ENCODE data around the gene TMEM106B.

TMEM106B gene

GRCh38 chr7:12229046-12229445 is 18.0 kb downstream of the TMEM106B start:
- no peak for DNase-seq

DNA sequence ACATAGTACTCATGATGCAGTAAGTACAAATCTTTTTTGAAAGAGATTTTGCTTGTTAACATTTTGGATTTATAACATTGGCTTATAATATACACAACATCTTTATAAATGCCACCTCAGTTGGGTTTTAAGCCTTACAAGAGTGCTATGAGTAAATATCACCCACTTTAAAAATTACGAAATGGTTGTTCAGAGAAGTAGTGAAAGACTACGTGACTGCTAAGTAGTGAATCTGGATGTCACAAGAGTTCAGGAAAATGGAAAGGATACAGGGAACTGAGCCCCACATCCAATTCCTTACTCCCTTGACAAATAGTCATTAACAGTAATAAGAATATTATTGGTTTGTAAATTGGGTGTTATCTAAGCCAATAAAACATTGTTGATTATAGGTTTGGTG is 20.0 kb downstream of the TMEM106B start:
- no peak for DNase-seq

DNA sequence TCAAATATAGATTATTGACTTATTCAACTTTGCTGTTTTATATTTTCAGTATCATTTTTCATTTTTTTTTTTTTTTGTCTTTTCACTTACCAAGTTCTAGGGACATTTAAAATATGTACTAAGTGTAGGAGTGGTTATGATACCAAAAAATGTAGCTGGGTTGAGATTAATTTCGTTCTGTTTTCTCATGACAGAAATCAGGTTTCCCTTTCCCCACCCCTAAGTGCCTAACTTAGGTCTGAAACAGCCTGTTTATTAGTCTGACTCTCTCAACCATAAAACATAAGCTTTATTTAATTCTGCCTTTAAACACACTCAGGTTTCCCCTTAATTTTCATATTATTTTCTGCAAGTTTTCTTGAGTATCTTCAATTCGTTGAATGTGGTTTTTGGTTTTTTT is 22.1 kb downstream of the TMEM106B start:
- no peak for DNase-seq

GRCh38 chr7:12234334-12234865 is 23.3 kb downstream of the TMEM106B start:
- no peak for DNase-seq

- DNase-seq: no peak
Observed at GRCh38 chr7:12235970-12236369, 24.9 kb downstream of the TMEM106B start.

GRCh38 chr7:12237007-12237406 is 25.9 kb downstream of the TMEM106B start:
- no peak for DNase-seq

GRCh38 chr7:12239806-12240205 is 28.7 kb downstream of the TMEM106B start:
- no peak for DNase-seq

GRCh38 chr7:12244129-12244528 is 33.0 kb downstream of the TMEM106B start:
- no peak for DNase-seq

GRCh38 chr7:12244694-12245093 is 33.6 kb downstream of the TMEM106B start:
- DNase-seq: no peak

- DNase-seq: no peak
Observed at GRCh38 chr7:12249706-12250105, 38.6 kb downstream of the TMEM106B start.

DNA sequence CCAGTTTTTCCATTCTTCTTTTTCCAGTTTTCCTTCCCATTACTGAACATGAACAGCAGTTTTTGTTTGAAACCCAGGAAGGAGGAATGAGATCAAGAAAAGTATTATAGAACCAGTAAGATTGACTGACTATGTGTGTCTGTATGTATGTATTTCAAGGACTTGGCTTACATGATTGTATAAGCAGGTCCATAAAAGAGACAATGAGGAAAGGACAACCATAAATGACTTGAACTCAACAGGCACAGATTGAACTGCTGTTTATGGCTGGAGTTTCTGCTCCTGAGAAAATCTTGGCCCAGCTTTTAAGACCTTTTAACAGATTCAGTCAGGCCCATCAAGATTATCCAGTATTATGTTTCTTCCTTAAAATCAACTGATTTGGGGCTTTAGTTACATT is 39.1 kb downstream of the TMEM106B start:
- DNase-seq: no peak

GRCh38 chr7:12256090-12256489 is 45.0 kb downstream of the TMEM106B start:
- DNase-seq: no peak

DNA sequence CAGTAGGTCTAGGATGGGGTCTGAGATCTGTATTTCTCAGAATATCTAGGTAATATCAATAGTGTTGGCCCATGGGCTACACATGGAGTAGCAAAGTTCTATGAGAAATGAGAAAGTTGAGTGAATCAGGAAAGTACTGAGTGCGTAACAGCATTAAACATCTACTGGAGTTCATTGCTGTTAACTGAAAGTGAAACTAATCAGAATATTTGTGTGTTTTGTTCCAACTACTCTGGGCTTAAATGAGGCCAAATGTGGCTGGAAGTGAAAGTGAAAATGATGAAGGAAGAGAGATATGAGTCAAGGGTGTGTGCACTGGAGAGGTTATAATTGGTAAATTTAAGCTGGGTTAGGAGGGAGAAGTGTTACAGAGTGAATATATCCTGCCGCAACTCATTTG is 46.5 kb downstream of the TMEM106B start:
- DNase-seq: peak; percentile 44

- DNase-seq: no peak
Observed at GRCh38 chr7:12258074-12258473, 47.0 kb downstream of the TMEM106B start.

GRCh38 chr7:12267542-12267941 is 56.4 kb downstream of the TMEM106B start:
- DNase-seq: no peak

- no peak for DNase-seq
Observed at GRCh38 chr7:12269100-12269895, 58.2 kb downstream of the TMEM106B start.

DNA sequence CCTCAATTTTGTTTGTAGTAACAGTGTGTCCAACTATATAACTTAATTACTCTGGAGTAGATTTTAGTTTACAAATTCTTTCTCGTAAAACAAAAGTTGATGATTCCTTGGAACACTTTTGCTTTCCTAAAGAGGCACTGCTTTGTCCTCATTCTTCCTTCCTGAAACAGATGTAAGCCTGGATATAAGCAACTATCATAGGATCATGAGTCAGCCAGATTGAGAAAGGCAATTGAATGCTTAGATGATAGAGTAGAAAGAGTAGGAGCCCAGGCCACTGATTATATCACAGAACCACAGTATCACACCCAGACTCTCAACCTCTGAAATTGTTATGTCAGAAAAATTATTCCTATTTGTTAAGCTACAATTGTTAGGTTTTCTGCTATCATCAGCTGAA is 69.9 kb downstream of the TMEM106B start:
- DNase-seq: no peak

DNA sequence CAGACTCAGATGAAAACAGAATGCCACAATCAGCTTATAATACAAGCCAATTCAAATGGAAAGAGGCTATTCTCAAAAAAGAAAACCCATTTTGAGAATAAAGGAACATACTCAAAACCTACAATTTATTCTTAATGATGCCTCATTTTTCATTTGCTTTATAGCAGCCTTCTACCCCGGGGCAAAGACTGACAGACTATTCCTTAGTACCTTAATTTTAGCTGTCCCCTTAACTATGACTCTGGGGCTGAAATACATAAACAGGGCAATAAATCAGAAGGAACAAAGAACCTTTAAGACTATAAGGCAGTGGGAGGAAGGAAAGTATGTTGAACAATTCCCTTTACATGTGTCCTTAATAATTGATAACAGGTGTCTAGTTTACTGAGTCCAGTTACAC is 76.8 kb downstream of the TMEM106B start:
- no peak for DNase-seq

DNA sequence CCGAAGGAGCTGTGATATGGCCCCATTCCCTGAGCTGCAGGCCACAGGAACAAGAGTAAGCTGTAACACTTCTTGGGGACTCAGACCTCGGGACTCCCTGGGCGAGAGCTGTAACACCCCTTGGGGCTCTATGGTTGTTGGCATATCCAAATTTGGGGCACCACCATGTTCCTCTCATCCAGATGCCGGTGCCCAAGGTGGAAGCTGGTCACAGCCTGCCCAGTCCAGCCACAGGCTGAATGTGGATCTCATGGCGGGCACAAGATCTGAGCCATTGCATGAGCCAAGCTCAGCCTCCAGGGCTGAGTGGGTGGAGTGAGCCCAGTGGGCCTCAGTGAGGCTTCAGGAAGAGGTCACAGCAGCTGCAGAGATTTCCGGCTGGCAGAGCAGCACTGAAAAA is 78.9 kb downstream of the TMEM106B start:
- no peak for DNase-seq

GRCh38 chr7:12290761-12291160 is 79.7 kb downstream of the TMEM106B start:
- DNase-seq: no peak

DNA sequence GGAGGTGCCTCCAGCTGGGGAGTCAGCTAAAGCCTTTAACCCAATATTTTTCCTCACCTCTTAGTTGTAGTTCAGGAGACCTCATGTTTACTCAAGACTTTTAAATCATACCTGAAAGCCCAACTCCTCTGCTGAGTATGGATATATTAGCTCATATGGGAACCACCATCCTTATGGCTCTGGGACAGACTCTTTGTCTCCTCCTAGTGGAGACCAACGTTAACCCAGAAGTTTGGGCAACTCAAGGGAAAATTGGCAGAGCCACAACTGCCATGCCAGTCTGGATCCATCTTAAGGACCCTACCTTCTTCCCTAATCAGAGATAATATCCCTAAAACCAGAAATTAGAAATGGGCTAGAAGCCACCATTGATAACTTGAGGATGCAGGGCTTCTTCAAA is 80.8 kb downstream of the TMEM106B start:
- peak; percentile 9 for DNase-seq
